ENCODE measurements around the gene CYSLTR2.

Gene CYSLTR2

GRCh38 chr13:48653472-48653939 is at the start of gene CYSLTR2:
TSS of gene CYSLTR2 (plus strand) at chr13:48653929. CDS start at chr13:48706818, 52,889 bp downstream.
- no peak for TF ChIP-seq CTCF (conservative IDR thresholded peaks at IDR 0.05; ENCODE audit: low read depth, low read length)
- peak; percentile 76 for DNase-seq (ENCODE audit: low read depth)
- no peak within 1 kb of the TSS for H3K4me3 ChIP-seq (ENCODE audit: low read depth, low read length)

- no peak overlapping the region for H3K4me3 ChIP-seq (ENCODE audit: low read depth, low read length)
- TF ChIP-seq CTCF (conservative IDR thresholded peaks at IDR 0.05; ENCODE audit: low read depth, low read length) = no peak
- DNase-seq (ENCODE audit: low read depth) = no peak
Observed at GRCh38 chr13:48615049-48615448, 38.7 kb upstream of the CYSLTR2 start.

GRCh38 chr13:48618937-48619336 is 34.8 kb upstream of the CYSLTR2 start:
- TF ChIP-seq CTCF (conservative IDR thresholded peaks at IDR 0.05; ENCODE audit: low read depth, low read length) = no peak
- no peak for DNase-seq (ENCODE audit: low read depth)
- no peak overlapping the region for H3K4me3 ChIP-seq (ENCODE audit: low read depth, low read length)

GRCh38 chr13:48621056-48621455 is 32.7 kb upstream of the CYSLTR2 start:
- no peak for DNase-seq (ENCODE audit: low read depth)
- no peak overlapping the region for H3K4me3 ChIP-seq (ENCODE audit: low read depth, low read length)
- no peak for TF ChIP-seq CTCF (conservative IDR thresholded peaks at IDR 0.05; ENCODE audit: low read depth, low read length)

- TF ChIP-seq CTCF (conservative IDR thresholded peaks at IDR 0.05; ENCODE audit: low read depth, low read length) = no peak
- no peak for DNase-seq (ENCODE audit: low read depth)
- H3K4me3 ChIP-seq (ENCODE audit: low read depth, low read length) = no peak overlapping the region
Observed at GRCh38 chr13:48624016-48624415, 29.7 kb upstream of the CYSLTR2 start.

GRCh38 chr13:48624858-48625257 is 28.9 kb upstream of the CYSLTR2 start:
- no peak for TF ChIP-seq CTCF (conservative IDR thresholded peaks at IDR 0.05; ENCODE audit: low read depth, low read length)
- no peak overlapping the region for H3K4me3 ChIP-seq (ENCODE audit: low read depth, low read length)
- DNase-seq (ENCODE audit: low read depth) = peak; percentile 75

GRCh38 chr13:48625413-48626076 is 28.2 kb upstream of the CYSLTR2 start:
- no peak overlapping the region for H3K4me3 ChIP-seq (ENCODE audit: low read depth, low read length)
- TF ChIP-seq CTCF (conservative IDR thresholded peaks at IDR 0.05; ENCODE audit: low read depth, low read length) = no peak
- peak; percentile 26 for DNase-seq (ENCODE audit: low read depth)
